HG03520 (cell line): ENCODE measurements around the gene RIMS3.
"Not testable (repeated sequence)": the region's sequence is repeated elsewhere in the genome, so short reads cannot be mapped to it uniquely, and the experiment has no call there.

ENCODE experiments used
- ATAC-seq: cut with Tn5 transposase; IDR thresholded peaks from one replicate; pipeline ENCODE4 v1.9.1; 2021; ENCODE audit warnings: mild to moderate bottlenecking, moderate library complexity; ENCODE audit not compliant: unreplicated experiment

The RIMS3 gene

DNA sequence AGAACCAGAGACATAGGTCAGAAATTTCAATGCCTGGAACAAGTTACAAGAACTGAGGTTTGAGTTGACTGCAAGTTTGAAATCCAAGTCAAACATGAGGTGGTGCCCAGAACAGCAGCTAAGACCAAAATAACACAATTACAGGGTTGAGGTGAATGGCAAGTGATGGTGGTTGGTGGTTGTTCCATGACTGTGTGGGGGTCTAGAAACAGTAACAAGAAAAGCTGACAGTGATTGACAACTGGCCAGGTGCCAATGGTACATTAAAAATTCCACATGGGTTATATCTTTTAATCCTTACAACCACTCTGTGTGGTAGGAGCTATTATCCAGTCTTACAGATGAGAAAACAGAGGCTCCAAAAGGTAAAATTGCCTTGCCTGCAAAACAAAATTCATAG is 32.0 kb downstream of the RIMS3 start:
- ATAC-seq: no peak

DNA sequence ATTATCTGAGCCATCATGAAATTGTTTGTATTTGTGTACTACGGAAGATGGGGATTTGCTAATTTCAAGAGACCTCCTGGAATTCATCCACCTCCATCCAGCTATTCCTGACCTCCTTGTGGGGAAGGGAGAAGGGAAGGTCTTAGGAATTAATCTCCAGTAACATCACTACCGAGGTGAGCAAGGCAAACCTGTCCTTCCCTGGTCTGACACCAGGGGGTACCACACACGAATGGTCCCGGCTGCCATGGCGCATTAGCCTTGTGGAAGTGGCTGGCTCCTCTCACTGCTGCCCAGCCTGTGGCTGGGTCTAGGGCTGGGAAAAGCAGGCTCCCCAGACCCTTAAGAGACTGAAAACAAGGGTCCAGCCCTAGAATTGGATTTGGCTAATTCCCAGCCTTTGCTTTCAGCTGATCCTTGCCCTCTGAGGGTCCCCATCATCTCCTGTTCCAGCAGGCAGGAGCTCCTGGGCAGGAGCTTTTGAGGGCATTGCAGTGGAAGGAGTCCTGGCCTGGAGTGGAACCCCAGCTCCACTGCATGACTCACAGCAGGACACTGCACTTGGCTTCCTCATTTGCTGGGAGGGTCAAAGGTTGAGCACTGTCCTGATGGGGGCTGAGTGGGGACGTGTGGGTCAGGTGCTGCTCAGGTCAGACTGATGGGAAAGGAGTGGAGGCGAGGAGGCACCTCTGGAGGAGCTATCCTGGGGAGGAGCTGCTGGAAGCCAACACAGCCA is 34.8 kb downstream of the RIMS3 start:
- ATAC-seq: no peak

DNA sequence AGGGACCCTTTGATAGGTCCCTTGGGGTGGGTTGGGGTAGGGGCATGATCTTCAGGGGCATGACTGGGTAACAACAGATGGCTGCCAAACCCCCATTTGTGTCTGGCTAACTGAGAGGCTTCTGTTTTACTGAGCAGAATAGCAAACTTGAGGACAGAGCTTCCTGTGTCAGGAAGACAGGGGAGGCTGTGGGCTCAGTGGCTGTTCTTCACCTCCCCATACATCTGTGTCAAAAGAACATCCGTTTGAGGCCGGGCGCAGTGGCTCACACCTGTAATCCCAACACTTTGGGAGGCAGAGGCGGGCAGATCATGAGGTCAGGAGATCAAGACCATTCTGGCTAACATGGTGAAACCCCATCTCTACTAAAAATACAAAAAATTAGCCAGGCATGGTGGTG is 35.9 kb downstream of the RIMS3 start:
- not testable (repeated sequence) for ATAC-seq

DNA sequence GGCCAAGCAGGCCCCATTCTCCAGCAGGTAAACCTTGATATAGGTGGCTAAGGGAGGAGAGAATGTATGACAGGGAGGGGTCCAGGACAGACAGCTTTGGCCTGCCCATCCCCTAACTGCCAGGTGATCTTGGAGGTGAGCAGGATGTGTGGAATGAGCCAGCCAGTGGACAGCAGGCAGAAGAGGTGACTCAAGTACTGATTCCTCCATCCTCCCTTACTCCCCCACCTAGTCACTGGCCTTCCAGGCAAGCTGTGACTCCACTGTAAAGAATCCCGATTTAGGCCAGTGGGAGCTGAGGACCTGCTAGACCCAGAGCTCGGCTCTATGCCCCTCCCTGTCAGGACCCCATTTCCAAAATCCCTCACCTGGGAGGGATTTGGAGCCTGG is 36.6 kb downstream of the RIMS3 start:
- no peak for ATAC-seq

DNA sequence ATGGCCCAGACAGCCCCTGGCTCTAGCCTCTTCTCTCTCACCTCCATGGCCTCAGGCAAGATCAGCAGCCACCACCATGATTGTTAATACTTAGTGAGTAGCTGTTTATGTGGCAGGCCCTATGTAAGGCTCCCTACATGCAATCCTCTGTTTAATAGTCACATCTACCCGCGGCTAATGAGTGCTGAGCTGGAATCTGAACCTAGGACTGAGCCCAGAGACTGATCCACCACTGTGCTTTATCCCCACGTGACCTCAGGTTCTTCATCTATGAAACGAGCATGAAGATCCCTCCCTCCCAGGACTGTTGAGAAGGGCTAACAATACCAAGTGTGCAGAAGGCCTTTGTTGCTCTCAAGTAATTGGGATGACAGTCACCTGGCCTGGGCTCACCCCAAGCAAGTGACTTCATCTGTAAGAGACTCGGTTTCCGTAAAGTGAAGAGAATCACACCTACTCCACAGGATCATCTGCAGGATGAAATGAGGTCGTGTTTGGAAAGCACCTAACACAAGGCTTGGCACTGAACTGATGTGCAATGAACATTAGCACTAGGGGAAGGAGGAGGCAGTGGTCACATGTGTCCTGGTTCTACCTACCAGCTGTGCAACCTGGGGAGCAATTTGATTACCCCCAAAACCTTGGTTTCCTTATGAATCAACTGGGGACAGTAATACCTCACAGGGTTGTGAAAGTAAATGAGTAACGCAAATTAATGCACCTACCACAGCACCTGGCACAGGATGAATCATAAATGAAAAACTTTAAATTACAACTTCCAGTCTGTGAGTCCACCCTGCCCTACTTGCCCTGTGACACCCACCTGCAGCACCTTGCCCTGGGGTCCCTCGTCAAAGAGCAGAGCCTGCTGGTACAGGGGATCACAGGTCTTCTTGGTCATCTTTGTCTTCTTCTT is 37.2 kb downstream of the RIMS3 start:
- peak; percentile 71 for ATAC-seq

DNA sequence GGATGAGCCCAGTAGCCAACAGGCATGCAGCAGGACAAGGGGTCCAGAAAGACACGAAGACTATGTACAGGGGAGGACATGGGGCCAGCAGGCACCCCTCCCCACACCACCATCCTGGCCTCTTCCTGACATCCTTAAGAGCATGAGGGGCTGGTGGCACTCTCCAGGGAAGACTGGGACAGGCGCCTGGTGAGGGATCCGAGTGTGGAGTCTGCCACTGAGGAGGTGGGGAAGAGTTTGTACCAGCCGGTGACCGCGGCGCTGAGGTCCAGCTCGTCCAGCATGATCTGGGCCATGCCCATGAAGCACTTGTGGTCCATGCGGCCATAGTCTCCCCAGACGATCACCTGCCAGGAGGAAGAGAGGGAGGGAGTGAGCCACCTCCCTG is 39.1 kb downstream of the RIMS3 start:
- ATAC-seq: no peak

DNA sequence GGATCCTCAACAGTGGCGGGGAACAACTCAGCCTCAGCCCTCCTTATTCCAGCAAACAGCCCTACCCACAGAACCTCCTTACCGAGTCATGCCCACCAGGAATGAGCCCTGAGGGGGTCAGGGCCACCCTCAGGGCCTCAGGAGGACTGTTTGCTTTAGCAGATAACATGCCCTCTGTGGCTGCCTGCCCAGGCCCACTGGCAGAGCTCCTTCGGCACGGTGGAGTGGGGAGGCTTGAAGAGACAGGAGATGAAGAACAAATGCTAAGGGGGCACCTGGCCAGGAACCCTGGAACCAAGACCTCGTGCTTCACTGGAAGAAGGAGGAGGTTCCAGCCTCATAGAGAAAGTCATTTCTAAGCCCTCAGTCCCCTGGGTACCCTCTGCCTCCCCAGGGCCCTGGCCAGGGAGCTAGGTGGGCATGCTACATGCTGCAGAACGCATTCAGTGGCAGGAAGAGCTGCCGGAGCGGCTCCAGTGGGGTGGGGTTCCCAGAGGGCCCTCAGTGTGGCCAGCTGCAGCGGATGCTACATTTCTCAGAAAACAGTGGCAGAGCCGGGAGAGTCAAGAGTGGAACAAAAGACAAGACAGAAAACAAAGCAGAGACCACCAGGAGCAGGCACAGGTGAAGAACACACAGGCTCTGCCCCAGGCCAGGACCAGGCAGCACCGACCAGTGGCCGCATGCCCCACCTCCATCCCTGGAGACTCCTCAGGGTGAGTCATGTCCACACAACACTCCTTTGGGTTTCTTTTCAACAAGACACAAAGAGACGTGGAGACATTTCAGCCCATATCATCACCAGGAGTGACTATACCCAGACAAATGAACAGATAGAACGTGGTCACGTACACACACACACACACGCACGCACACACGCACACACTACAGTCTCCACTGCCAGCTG is 39.8 kb downstream of the RIMS3 start:
- no peak for ATAC-seq

DNA sequence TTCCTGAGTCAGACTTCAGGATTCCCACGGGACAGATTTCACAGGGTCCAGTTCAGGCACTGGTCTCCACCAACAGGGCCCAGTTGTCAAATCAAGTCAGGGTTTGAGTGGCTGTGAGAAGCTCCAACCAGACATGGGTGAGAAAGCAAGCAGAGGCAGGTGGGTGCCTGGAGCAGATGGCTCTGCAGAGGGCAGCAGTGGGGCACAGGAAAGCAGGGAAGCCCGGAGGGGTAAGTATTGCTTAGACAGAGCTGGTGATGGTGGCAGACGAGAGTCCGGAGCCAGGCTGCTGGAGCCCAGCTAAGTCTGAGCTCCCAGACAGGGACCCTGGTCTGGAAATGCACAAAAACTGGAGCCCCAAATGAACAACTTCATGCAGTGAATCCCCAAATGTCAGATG is 40.4 kb downstream of the RIMS3 start:
- ATAC-seq: no peak

DNA sequence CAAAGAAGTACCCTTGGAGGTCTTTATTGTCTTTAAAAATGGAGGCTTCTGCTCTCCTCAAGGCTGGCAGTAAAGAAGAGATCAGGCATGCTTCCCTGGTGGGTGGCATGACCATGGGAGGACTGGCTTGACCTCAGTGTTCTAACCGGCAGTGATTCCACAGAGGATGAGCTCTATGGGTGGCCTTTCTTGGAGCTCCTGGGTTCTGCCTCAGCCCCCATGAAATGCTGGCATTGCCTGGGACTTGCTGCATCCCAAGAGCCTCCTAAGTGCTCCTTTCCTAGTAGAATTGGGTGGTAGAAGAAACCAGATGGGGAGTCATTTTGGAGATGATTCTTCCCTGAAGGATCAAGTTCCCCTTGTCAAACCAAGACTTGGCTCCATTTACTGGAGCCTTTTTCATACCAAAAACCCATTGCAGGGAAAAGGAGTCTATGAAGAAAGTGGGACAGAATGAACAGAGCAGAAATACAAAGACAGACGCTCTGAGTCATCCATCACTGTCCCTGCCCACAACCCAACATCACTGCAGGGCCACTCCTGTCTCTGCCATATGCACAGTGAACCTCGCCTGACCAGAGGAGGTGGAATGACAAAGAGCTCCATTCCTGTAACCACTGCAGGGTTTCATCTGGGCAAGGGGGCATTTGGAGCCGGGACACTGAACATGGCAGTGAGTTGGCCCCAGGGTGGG is 42.4 kb downstream of the RIMS3 start:
- no peak for ATAC-seq

DNA sequence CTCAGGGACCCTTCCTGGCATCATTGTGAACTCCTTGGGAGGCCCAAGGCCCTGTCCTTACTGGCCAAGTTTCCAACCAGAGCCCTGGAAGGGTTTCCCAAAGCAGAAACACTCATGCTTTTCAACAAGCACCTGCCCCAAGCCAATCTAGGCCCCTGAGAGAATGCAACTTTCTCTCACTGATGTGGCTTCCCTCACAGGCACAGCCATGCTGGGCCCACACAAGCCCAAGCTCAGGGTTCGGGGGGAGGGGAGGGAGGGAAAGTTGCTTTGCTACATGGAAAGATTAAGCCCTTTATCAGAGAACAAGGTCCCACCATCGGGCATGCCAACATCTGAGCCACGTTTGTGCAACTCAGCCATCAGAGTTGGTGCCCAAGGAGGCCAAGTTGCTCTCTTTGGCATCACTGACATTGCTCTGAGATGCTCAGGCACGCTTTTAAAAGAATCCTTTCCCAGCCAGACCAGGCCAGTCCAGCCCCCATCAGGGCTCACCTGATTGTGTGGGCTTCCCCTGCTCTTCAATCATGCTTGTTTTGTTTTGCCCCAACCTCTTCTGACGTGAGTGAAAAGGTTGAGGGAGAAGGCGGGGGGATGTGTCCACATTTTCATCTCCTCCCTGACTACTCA is 43.5 kb downstream of the RIMS3 start:
- no peak for ATAC-seq

DNA sequence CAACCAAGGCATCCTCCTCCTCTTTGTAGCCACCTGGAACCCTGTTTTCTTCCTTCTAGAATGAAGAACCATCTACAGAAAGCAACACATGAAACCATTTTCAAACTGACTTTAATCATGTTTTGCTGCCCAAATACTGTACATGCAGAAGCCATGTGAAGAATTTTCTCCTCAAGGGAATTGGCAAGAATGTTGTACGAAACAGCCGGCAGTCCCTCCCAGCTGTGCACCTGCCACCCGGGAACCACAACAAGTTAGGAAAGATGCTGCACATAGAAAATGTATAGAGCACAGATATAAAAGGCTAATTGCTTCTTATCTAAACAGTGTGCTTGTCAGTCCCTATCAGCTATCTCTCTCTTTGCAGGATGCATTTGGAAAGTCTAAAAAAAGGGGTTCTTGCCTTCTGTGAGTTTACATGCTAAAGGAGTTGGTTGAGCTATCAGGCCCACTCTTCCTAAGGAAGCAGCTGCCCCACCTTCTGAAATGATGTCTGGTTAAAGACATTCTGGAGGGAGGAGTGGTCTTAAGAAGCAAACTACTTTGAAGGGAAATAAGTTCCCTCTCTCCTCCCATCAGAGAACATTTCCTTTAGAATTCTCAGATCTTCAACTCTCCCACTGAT is 44.8 kb downstream of the RIMS3 start:
- ATAC-seq: no peak

DNA sequence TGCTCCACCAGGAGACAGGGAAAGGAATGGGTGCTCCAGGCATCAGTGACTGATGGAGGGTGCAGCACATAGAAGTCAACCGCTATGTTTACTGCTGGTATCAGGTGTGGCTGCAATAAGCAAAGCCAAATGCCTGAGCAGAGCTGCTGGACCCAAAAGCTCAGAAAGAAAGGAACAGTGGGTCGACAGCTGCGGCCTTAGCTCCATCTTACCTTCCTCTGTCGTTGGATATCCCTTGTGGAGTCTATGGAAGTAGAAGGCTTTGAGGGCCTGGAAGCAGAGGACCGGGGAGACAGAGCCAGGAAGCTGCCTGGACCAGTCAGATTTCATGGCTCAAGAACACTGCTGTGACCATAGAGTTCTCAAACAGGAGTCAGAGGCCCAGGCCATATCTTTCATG is 45.3 kb downstream of the RIMS3 start:
- no peak for ATAC-seq

DNA sequence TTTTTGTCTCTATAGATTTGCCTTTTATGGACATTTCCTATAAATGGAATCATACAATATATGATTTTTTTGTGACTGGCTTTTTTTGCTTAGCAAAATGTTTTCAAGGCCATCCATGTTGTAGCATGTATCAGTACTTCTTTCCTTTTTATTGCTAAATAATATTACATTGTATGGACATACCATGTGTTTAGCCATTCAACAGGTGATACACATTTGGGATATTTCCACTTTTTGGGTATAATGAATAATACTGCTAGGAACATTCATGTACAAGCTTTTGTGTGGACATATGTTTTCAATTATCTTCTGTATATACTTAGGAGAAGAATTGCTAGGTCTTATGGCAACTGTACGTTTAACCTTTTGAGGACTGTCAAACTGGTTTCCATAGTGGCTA is 47.4 kb downstream of the RIMS3 start:
- ATAC-seq: no peak

DNA sequence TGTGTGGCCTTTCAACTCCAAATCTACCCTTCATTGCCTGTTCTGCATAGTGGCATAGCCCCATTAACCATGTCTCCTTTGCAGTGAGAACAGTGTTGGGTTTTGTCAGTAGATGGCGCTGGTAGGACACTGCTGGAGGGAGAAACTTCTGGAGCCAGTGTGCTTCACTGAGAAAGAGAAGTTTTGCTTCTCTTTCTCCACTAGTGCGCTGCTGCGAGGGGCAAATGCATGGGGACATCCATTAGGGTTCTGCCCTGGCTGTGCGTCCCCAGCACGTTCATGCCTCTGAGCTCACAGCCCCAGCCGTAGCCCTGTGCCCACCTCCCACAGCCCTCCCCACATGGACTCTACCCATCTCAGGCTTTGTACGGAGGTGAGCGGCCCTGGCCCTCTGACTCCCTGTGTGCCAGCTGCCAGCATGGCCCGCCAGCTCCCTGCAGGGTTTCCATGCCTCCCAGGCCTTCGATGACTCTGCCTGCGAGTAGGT is 53.1 kb downstream of the RIMS3 start:
- no peak for ATAC-seq

DNA sequence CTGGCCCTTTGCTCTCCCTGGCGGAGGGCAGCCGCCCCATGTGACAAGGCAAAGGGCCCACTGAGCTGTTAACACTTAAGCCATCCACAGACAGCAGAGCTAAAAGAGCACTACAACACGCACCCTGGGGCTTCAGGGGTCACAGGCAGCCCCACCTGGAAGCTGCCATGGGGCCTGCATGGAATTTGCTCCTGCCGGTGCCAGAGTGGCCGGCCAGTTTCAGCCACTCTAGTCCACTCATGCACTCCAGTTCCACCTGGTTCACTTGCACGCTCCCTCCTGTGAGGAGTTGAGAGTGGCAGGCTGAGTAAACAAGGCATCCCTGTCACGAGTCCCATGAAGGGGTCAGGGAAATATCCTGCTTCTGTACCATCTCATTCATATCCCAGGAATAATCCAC is 55.3 kb downstream of the RIMS3 start:
- no peak for ATAC-seq

DNA sequence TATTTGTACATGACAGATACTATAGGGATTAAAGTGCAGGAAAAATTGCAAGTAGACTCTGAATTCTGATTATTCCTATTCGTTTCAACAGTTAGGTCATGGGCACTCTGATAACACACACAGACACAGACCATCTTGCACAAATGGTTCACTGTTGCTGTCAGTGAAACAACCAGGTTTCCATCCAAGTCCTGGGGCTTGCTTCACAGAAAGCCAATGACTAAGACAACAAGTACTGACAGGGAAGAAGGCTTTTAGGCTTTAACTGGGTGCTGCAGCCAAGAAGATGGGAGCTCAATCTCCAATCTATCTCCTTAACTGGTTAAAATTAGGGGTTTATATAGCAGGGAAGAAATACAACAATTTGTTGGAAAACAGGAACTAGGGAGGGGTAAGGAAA is 57.6 kb downstream of the RIMS3 start:
- ATAC-seq: no peak

DNA sequence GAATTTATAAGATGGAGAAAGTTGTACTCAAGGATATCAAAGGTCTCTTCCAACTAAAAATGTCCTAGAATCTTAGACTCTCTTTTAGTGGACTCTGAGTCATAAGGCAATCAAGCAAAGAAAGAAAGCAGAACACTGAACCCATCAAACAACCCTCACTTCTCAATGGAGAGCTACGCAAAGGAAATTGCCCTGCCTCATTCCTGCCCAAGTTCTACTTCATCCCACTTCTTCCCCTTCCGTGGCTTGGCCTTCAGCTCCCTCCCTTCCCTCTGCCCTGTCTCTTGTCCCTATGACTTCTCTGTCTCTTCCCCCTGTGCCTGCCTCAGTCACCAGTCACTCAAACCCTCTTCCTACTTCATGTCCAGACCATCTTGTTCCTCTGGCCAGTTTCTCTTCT is 58.5 kb downstream of the RIMS3 start:
- ATAC-seq: no peak

DNA sequence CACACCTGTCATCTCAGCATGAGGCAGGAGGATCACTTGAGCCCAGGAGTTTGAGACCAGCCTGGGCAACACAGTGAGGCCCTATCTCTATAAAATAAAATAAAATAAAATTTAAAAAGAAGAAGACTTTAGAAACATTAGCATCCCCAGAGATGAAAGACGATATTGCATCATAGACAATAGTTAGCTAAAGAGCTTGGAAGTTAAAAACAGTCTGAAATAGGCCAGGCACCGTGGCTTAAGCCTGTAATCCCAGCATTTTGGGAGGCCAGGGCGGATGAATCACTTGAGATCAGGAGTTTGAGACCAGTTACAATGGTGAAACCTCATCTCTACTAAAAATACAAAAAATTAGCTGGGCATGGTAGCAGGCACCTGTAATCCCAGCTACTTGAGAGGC is 59.3 kb downstream of the RIMS3 start:
- ATAC-seq: no peak

DNA sequence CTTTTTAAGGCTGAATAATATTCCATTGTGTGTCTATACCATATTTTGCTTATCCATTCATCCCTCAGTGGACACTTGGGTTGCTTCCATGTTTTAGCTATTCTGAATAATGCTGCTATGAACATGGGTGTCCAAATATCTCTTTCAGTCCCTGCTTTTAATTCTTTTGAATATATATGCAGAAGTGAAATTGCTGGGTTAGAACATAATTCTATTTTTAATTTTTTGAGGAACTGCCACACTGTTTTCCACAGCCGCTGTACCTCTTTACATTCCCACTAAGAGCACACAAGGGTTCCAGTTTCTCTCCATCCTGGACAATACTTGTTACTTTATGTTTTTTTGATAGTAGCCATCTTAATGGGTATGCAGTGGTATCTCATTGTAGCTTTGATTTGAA is 65.6 kb downstream of the RIMS3 start:
- ATAC-seq: no peak

DNA sequence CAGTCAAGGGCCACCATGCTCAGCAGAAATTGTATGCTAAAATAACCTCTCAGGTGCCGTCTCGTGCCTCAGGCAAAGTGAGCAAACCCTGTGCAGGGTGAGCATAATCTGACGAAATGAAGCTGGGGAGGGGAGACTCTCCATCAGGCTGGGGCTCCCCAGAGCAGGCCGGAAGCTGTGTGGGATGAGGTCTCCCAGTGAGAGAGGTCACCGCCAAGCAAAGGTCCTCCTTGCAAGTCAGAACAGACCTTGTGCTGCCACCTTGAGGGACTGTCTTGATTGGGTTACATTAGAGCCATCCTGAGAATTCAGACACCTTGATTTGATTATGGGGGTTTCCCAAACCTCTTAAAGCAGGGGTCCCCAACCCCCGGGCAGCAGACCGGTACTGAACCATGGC is 69.9 kb downstream of the RIMS3 start:
- ATAC-seq: no peak
